Daoy (cell line): ENCODE measurements around the gene TWSG1. TPM values are rescaled to one million over a fixed set of nuclear protein-coding genes. Genes with fewer than 3 reads are reported as not detected.

Experiments used
- DNase-seq: peaks from one replicate; pipeline ENCODE4 v3.0.0-alpha.2; 2015; ENCODE audit warnings: low read depth
- total RNA-seq: library from RNA; depleted of rRNA; stranded (reverse); fragments of >200 nt; shearing (Covaris generic); gene quantifications from 2 replicates; pipeline ENCODE4 v1.2.3, GENCODE V29; 2014; rRNA removed

Gene TWSG1
- total RNA-seq, result 14.3 and 15.0 TPM in 2 replicates

DNA sequence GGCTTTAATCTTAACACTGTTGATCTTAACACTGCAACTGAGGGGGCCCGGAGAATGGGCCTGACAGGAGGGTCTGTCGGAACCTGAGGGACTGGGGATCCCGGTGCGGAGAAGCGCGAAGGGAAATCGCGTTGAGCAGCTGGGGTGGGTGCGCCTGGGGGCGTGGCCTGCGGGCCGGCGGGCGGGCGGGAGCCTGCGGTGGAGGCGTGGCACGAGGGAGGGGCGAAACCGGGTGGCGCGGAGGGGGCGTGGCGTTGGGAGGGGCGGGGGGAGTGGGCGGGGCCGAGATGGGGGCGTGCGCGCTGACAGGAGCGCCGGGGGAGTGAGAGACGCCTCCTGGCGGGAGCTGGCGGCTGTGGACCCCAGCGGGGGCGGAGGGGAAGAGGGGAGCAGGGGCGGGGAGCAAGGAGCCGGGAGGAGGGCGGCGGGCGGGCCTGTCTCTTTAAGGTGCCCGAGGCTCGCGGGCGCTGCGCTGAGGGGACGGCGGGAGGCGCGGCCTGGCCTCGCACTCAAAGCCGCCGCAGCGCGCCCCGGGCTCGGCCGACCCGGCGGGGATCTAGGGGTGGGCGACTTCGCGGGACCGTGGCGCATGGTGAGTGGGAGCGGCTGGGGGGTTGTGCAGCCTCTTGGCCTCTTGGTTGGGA lies at the start of gene TWSG1:
TSS of gene TWSG1 (plus strand) at position 445 of the 644 bp plus-strand sequence. CDS start 2,457 bp downstream, outside the sequence.
- DNase-seq, result peak; percentile 89

- DNase-seq, result no peak
Measured at GRCh38 chr18:9285604-9286003, 49.0 kb upstream of the TWSG1 start.

DNA sequence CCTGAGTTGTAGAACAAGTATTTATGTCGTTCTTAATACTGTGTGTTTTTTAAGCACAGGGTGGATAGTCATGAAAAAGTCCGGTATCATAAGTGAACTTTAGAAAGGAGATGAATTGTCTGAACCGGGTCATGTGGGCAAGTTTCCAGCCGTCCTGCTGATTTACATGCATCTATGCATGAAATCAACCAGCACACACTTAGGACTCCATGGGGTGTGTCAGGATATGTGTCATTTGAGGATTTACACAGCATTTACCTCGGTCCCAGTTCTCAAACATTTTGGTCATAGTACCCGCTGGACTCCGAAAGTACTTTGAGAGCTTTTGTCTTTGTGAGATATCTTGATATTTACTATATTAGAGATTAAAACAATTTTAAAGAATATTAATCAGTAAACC lies 47.5 kb upstream of the TWSG1 start:
- peak; percentile 25 for DNase-seq

- no peak for DNase-seq
Measured at GRCh38 chr18:9289698-9290097, 44.9 kb upstream of the TWSG1 start.

DNA sequence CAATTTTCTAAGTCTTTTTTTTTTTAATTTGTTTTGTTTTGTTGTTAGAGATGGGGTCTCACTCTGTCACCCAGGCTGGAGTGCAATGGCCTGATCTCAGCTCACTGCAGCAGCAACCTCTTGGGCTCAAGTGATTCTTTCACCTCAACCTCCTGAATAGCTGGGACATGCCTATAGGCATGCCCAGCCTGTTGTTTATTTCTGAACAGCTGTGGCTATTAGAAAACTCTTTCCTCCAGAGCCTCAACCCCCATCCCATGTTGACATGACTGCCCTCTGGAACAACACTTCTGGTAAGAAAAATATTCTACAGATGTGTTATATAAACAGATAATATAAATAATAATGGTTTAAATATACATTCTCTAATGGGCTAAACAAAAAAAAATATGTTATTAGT lies 44.4 kb upstream of the TWSG1 start:
- no peak for DNase-seq

GRCh38 chr18:9292047-9292446 lies 42.5 kb upstream of the TWSG1 start:
- DNase-seq, result no peak

GRCh38 chr18:9293948-9294347 lies 40.6 kb upstream of the TWSG1 start:
- DNase-seq, result no peak

GRCh38 chr18:9296233-9297006 lies 38.2 kb upstream of the TWSG1 start:
- no peak for DNase-seq

DNA sequence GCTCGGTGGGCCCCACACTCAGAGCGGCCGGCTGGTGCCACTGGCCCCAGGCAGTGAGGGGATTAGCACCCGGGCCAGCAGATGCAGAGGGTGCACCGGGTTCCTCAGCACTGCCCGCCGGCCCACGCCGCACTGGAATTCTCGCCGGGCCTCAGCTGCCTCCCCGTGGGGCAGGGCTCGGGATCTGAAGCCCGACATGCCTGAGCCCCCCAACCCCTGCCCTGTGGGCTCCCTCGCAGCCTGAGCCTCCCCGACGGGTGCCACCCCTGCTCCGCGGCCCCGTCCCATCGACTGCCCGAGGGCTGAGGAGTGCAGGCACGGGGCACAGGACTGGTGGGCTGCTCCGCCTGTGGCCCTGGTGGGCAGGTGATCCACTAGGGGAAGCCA lies 37.6 kb upstream of the TWSG1 start:
- no peak for DNase-seq

- DNase-seq, result no peak
Measured at GRCh38 chr18:9304388-9305070, 30.0 kb upstream of the TWSG1 start.

DNA sequence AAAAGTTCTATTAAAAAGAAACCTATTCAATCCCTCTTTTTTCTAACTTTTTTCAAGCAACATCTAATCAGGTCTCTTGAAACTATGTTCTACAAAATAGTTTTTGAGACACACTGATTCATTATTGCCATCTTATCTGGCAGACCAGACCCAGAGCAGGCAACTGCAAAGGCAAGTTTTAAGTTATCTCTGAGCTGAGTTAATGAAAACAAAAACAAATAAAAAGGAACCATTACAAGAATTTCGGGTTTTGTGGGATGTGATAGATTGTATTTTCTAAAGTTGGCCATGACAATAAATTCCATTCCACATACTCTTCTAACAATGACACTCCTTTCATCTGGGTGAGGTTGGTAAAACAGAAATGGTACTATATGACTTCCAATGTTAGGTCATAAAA lies 15.2 kb upstream of the TWSG1 start:
- no peak for DNase-seq

GRCh38 chr18:9321017-9321452 lies 13.5 kb upstream of the TWSG1 start:
- no peak for DNase-seq

- DNase-seq, result no peak
Measured at GRCh38 chr18:9321736-9322135, 12.8 kb upstream of the TWSG1 start.

- no peak for DNase-seq
Measured at GRCh38 chr18:9322744-9323143, 11.8 kb upstream of the TWSG1 start.

DNA sequence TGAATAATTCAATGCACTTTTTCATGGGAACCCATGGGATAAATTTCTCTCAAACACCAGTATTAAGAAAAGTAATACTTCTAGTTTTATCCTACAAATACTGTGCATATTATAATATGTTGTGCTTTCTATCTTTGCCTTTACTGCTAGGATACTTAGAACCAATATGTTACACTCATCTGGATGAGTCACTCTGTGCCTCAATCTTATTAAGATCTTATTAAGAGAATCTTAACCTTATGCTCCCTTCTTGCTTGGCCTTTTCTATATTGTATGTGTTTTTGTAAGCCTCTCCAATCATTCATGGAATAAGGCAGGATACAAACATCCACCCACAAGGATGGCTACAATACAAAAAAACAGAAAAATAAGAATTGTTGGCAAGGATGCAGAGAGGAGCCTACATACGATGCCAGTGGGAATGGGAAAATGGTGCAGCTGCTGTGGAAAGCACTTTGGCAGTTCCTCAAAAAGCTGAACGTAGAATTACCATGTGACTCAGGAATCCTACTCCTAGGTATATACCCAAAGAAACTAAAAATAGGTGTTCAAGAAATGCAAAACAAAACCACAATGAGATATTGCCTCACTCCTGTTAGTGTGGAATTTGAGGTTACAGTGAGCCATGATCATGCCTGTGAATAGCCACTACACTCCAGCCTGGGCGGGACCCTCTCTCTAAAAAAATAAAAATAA lies 10.7 kb upstream of the TWSG1 start:
- DNase-seq, result no peak

GRCh38 chr18:9325716-9326115 lies 8.9 kb upstream of the TWSG1 start:
- DNase-seq, result no peak

DNA sequence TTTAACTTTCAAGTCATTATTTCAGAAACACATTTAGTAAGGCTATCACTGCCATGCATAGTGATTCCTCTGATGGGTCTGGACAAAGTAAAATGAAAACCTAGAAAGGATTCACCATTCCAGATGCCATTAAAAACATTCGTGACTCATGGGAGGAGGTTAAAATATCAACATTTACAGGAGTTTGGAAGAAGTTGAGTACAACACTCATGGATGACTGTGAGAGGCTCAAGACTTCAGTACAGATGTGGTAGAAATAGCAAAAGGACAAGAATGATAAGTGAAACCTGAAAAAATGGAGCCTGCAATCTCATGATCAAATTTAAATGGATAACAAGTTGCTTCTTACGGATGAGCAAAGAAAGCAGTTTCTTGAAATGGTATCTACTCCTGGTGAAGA lies 5.8 kb upstream of the TWSG1 start:
- no peak for DNase-seq

DNA sequence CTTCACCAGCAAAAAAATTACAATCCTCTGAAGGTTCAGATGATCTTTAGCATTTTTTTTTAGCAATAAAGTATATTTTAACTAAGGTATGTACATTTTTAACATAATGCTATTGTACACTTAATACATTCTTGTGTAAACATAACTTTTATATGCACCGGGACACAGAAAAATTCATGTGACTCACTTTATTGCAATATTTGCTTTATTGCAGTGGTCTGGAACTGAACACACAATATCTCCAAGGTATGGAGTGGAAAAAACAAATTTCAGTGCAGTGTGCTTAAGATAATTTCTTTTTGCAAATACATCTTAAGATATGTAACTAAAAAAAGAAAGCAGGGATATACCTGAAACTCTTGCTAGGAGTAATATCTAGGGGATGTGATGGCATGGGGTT lies 5.1 kb upstream of the TWSG1 start:
- no peak for DNase-seq

GRCh38 chr18:9330419-9330818 lies 4.2 kb upstream of the TWSG1 start:
- DNase-seq, result no peak

- DNase-seq, result no peak
Measured at GRCh38 chr18:9333441-9334328, 888 bp upstream of the TWSG1 start.
